Calu3 (cell line): ENCODE results near the gene ELL2. TPM values are rescaled to one million over a fixed set of nuclear protein-coding genes. Genes with fewer than 3 reads are reported as not detected.

ENCODE experiments used
- BruUV-seq: library from RNA; stranded (reverse); fragments of 400-500 nt; replicated peaks from 2 replicates; lab custom pipeline; 2021; lab: Mats Ljungman, UMichigan
- CTCF ChIA-PET: fragments of 300-600 bp; sonication (Branson Sonifier 250); formaldehyde crosslinking; loops from one replicate; lab custom pipeline; 2022; ENCODE audit warnings: antibody characterized with exemption; lab: Charles Lee
- DNase-seq: peaks from one replicate; pipeline ENCODE4 v3.0.0; 2022
- H3K27ac Mint-ChIP-seq: one replicate; pipeline ENCODE4 v1.8.0; 2022; ENCODE audit warnings: mixed read lengths; ENCODE audit not compliant: unreplicated experiment
- H3K27me3 Mint-ChIP-seq: one replicate; pipeline ENCODE4 v1.8.0; 2022; ENCODE audit warnings: mixed read lengths; ENCODE audit not compliant: unreplicated experiment
- H3K36me3 Mint-ChIP-seq: one replicate; pipeline ENCODE4 v1.8.0; 2022; ENCODE audit warnings: mild to moderate bottlenecking, moderate library complexity, mixed read lengths; ENCODE audit not compliant: insufficient read depth, unreplicated experiment
- H3K4me1 Mint-ChIP-seq: one replicate; pipeline ENCODE4 v1.8.0; 2022; ENCODE audit warnings: mild to moderate bottlenecking, low read depth, mixed read lengths; ENCODE audit not compliant: unreplicated experiment
- H3K4me3 Mint-ChIP-seq: one replicate; pipeline ENCODE4 v1.8.0; 2022; ENCODE audit warnings: mild to moderate bottlenecking, low read depth, moderate library complexity, mixed read lengths; ENCODE audit not compliant: unreplicated experiment
- H3K9me3 Mint-ChIP-seq: one replicate; pipeline ENCODE4 v1.8.0; 2022; ENCODE audit warnings: low read depth, mixed read lengths; ENCODE audit not compliant: unreplicated experiment
- CTCF ChIP-seq: fragments of 200-600 bp; IDR thresholded peaks from one replicate; pipeline ENCODE4 v1.8.0; 2022; ENCODE audit warnings: antibody characterized with exemption; ENCODE audit not compliant: unreplicated experiment
- intact Hi-C: fragments of 100-400 bp; cut with micrococcal nuclease; formaldehyde crosslinking; loops from one replicate; pipeline ENCODE4 v1.10.0; 2022; ENCODE audit not compliant: unreplicated experiment
- total RNA-seq: library from RNA; stranded (reverse); gene quantifications from 2 replicates; pipeline ENCODE4 v1.2.3, GENCODE V29; 2022

The ELL2 gene
- total RNA-seq, 1 experiment from 2014 or later = 57.7 TPM

- no peaks in the 10 kb centered on the region for H3K27me3 Mint-ChIP-seq
- H3K27ac Mint-ChIP-seq = no peak overlapping the region
- intact Hi-C loops = no loop called here
- peaks cover 37% of the 10 kb centered on the region for H3K4me1 Mint-ChIP-seq
- H3K9me3 Mint-ChIP-seq = no peaks in the 10 kb centered on the region
- no peak for TF ChIP-seq CTCF
- no TSS peak for BruUV-seq
- CTCF ChIA-PET = interaction anchor here (1.0 kb wide), 1 partner anchor 272 kb away, joined by 3 read pairs; no protein-coding TSS in a partner anchor
- no peak overlapping the region for H3K4me3 Mint-ChIP-seq
- H3K36me3 Mint-ChIP-seq = no peaks in the 10 kb centered on the region
- DNase-seq = no peak
These were observed 26.0 kb downstream of the ELL2 start for GRCh38 chr5:95935553-95936100.

GRCh38 chr5:95934207-95934804 lies 27.3 kb downstream of the ELL2 start:
- Mint-ChIP-seq H3K36me3 (no peaks in the 10 kb centered on the region), H3K9me3 (no peaks in the 10 kb centered on the region), H3K27me3 (no peaks in the 10 kb centered on the region), H3K27ac (peak overlapping the region; percentile 70), H3K4me1 (peaks cover 37% of the 10 kb centered on the region), H3K4me3 (no peak overlapping the region)
- DNase-seq = no peak
- intact Hi-C loops = no loop called here
- no peak for TF ChIP-seq CTCF
- CTCF ChIA-PET = no interaction called here
- BruUV-seq = no TSS peak

- TF ChIP-seq CTCF = no peak
- no peak overlapping the region for H3K27ac Mint-ChIP-seq
- intact Hi-C loops = no loop called here
- no peak overlapping the region for H3K4me3 Mint-ChIP-seq
- no peaks in the 10 kb centered on the region for H3K27me3 Mint-ChIP-seq
- CTCF ChIA-PET = no interaction called here
- BruUV-seq = no TSS peak
- H3K9me3 Mint-ChIP-seq = no peaks in the 10 kb centered on the region
- no peaks in the 10 kb centered on the region for H3K36me3 Mint-ChIP-seq
- DNase-seq = no peak
- H3K4me1 Mint-ChIP-seq = peaks cover 50% of the 10 kb centered on the region
These were observed 28.7 kb downstream of the ELL2 start for GRCh38 chr5:95932941-95933340.

GRCh38 chr5:95931079-95931833 lies 30.4 kb downstream of the ELL2 start:
- Mint-ChIP-seq H3K9me3 (peaks cover 2% of the 10 kb centered on the region), H3K27ac (peak overlapping the region; percentile 22), H3K27me3 (no peaks in the 10 kb centered on the region), H3K4me3 (no peak overlapping the region), H3K4me1 (peaks cover 55% of the 10 kb centered on the region), H3K36me3 (no peaks in the 10 kb centered on the region)
- no TSS peak for BruUV-seq
- intact Hi-C loops = no loop called here
- DNase-seq = no peak
- CTCF ChIA-PET = interaction anchor here (0.7 to 0.9 kb wide), 2 partner anchors 12 to 118 kb away, joined by 3 to 4 read pairs; no protein-coding TSS in a partner anchor
- TF ChIP-seq CTCF = no peak
